NCI-H2227 (cell line): Measurements from ENCODE around the gene EFCAB11.

ENCODE experiments used
- DNase-seq: peaks from one replicate; lab custom pipeline; 2025; ENCODE audit not compliant: unreplicated experiment; lab: John Stamatoyannopoulos, UW

Gene EFCAB11

DNA sequence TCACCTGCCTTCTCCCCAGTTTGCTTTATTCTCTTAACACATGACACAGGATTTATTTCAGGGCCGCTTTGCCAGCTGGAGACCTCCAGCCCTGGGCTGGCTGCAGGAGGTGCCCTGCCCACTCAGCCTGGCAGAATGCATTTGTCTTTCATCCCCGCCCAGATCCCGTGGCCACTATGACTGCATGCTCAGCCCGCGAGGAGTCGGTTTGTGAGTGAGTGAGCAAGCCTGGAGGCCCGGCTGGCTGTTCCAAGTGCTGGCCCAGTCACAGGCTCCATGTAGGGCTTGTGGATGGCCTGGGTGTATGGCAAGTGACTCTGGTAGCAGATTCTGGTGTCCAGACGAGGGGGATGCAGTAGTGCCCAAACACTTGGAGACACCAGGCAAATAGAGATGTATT, 3.3 kb upstream of the EFCAB11 start:
- DNase-seq, result no peak

DNA sequence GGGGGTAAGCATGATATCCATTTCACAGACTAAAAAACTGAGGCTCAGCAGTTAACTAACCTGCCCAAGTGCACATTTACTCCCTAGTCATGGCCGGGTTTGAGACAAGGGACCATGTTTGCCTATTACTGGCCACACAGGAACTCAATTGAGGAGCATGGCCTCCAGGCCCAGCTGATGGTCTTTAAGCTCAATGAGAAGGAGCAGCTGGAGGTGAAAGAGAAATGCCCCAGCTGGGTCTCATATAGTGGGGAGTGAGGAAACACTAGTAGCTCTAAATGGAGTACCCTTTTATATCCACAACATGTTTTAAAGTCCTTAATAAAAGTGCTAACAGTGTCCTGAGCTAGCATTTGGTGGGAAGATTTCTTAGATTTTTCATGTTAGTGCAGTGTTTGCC, 2.8 kb upstream of the EFCAB11 start:
- no peak for DNase-seq

DNA sequence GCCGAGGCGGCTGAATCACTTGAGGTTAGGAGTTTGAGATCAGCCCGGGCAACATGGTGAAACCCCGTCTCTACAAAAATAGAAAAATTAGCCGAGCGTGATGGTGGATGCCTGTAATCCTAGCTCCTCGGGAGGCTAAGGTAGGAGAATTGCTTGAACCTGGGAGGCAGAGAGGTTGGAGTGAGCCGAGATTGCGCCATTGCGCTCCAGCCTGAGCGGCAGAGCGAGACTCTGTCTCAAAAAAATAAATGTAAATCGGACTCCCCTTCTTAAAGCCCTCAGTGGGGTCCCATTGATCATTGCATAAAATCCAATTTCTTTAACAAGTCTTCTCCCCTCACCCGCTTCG, 2.1 kb upstream of the EFCAB11 start:
- no peak for DNase-seq

DNA sequence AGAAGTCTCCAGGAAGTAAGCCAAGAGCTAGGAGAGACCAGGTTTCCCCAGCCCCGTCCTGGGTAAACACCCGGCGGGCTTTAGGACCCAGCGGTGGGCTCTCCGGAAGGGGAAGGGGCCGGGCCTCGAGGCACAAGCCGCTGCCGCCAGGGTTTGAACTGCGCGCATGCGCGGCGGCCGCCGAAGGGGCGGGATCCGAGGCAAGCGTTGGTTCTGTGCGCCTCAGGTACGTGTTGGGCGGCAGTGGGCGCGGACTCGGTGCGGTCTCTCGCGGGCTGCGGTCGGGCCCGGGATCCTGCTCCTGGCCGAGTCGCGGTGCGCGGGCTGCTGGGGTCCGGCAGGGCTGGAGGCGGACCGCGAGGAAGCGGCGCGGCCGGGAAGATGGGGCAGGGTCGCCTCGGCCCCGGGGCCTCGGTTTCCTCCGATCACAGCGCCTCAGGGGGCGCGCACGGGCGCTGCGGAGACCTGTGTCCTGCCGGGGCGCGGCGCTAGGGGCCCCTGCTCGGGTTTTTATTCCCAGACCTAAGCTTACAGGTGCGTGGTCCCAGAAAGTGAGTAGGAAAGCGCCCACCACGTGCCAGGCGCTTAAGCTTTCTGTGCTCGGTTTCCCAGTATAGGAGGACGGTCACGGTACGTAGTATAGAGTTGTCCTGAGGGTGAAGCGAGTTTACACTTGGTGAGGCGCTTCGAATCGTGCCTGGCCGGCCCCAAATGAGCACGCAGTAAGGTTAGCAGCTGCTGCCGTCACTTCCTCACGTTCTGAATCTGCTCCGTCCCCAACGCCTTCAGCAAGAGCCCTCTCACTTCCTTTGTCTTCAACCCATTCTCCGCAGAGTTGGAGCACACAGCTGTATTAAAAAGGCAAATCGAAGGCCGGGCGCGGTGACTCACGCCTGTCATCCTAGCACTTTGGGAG, 1.5 kb upstream of the EFCAB11 start, which contains the start of gene TDP1:
Gene TDP1, plus strand, starts transcription at position 183 of the 916 bp plus-strand sequence. CDS start 7,188 bp downstream, outside the sequence.
- peak; percentile 98 for DNase-seq

DNA sequence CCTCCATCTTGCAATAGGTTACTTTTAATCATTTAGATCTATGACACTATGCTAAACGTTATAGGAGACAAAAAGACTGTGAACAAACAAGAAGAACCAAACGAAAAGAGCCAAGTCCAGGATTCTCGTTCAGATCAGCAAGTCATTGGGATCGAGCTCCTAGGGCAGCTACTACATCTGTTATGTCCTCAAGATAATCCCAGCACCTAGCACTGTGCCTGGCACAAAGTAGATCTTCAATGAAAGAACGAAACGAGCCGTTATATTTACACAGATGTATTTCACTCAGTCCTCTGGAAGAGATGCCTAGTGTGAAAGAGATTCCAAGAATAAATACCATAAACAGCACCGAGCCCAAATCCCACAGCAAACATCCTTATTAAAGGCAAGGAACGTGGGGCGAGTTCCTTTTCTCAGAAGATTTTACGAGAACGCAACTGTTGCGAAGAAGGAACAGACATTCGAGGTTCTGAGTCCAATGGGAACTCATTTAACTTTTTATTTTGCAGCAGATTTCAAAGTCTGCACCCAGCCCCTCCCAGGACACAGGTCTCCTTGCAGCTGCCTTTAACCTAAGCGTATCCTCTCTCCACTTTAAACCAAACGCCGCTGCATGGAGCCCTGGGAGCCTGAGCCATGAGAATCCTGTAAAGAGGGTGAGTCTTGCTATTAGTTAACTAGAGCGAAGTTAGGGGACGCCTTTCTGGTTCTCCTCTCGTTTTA, 653 bp upstream of the EFCAB11 start:
- no peak for DNase-seq

DNA sequence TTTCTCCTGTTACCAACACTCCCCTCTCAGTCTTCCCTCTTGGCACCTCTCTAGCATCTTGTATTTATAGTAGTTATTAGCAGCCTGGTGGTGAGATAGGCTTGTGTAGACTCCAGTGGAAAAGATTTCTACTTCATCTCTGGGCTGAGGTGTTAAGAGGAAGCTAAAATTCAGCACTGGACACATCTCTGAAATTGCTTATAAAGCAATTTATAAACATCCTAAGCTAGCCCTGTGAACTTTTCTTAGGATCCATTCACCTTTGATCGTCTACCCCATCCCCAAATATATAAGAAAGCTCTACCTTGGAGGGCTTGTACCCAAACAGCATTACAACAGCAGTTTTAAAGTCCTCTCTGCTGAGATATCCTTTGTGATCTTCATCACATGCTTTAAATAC, 928 bp downstream of the EFCAB11 start:
- DNase-seq, result no peak

DNA sequence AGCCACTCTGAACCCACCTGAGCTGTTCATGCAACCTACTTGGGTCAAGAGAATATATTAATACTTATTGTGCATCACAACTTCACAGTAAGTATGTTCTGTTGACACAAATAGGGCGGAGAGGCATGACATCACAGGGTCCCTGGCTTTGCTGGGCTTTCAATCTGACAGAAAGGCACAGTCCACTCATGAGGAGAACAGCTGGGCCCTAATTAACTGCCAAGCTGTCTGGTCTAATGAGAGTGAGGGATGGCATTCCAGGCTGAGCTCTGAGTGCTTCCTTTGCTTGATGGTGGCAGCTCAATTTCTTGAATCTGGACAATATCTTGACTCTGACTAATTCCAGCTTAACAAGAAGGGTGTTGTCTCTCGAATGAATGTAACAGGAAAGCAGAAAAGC, 2.0 kb downstream of the EFCAB11 start:
- DNase-seq, result no peak

DNA sequence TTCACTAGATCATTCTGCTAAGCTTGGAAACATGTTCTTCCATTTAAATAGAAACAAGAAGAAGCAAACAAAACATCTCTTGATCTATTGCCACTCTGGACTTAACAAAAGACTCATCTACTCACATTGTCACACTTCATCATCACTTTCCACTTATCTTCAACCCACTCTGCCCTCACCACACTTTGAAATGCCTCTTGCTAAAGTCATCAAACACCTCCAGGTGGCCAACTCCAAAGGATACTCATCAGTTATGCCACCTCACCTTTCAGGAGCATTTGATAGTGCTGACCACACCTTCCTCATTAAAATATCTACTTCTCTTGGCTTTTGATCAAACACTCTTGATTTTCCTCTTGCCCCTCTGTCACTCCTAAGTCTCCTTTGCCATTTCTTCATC, 7.2 kb downstream of the EFCAB11 start:
- no peak for DNase-seq

DNA sequence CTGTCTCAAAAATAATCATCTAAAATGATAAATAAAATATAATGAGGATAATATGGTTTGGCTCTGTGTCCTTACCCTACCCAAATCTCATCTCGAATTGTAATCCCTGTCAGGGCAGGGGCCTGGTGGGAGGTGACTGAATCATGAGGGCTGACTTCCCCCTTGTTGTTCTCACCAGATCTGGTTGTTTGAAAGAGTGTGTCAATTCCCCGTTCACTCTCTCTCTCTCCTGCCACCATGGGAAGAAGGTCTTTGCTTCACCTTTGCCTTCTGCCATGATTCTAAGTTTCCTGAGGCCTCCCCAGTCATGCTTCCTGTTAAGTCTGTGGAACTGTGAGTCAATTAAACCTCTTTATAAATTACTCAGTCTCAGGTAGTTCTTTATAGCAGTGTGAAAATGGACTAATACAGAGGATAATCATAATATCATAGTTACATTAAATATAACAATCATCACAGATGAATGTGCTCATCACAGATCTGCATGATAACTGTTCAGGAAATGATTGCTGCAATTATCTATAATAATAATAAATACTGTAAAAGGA, 12.6 kb downstream of the EFCAB11 start:
- DNase-seq, result no peak

DNA sequence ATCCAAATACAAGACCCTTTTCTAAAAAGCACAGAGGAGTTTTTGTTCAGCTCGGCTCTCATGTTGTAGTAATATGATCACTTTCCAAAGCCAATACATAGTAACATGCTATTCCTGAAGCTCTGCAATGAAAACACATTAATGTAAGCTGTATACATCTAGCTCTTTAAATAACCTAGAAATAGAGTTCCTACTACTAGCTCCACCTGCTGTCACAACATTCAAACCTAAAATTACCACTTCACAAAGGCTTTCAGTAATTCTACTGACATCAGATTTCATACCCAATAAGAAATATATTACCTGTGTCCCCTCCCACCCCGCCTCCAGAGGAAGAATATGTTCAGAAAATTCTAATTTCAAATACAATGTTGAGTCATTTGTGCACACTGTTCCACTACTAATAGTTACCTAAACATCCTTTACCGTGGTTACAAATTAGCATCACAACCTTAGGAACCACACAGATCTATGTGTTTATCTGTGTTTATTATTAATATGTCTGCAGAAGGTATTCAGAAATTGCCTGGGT, 17.8 kb downstream of the EFCAB11 start:
- no peak for DNase-seq

DNA sequence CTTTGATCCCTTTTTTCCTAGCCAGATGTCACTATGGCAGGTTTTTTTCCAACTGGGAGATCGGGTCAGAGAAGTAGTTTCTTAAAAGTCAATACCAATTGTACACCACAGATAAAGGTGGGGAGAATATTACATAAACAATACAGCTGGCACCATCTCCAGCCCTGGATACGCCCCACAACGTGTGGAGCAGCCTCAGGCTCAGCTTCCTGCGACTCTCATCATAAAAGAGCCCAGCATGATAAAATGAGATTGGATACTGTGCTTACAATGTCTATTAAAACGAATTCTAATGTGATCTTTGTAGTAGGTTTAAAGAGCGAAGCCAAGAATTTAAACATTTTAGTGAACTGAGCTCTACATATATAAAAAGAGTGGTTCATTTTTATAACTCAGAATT, 21.5 kb downstream of the EFCAB11 start:
- DNase-seq, result peak; percentile 77

DNA sequence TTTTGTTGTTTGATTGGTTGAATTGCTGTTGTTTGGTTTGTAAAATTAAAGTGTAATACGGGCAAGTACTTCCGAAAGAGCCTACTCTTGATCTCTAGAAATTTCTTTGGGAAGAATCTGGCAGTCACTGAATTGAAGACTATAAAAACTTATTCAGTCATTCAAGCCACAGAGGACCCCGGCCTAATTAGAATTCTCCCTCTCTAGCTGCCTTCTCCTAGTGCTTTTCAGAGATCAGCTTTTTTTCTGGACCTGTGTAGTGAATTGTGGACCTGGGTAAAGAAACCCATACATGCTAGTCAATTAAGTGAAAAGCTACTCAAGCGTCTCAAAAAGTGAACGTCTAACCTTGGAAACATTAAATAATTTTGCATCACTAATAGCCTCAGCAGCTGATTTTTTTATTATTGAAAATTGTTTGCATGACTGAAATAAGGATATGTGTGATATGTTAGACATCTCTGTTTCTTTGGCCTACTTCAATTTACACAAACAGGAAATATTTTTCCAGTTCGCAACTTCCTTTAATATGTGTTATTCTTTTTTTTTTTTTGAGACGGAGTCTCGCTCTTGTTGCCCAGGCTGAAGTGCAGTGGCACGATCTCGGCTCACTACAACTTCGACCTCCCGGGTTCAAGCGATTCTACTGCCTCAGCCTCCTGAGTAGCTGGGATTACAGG, 27.2 kb downstream of the EFCAB11 start:
- DNase-seq, result no peak

DNA sequence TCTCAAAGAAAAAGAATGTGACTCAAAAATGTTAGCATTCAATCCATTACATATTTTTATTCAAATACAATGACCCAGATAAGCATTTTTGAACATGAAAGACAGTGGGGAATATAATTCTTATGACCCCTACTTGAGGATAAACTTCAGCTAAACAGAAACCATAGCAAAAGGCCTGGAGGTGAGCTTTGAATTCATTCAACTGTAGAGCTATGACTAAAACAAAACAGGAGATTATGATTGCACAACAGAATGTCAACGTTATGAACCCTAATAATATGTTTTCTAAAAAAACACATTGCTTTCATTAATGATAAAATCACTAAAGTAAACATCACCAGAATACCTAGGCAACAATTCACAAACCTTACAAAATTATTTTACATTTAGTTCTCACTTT, 27.8 kb downstream of the EFCAB11 start:
- no peak for DNase-seq

DNA sequence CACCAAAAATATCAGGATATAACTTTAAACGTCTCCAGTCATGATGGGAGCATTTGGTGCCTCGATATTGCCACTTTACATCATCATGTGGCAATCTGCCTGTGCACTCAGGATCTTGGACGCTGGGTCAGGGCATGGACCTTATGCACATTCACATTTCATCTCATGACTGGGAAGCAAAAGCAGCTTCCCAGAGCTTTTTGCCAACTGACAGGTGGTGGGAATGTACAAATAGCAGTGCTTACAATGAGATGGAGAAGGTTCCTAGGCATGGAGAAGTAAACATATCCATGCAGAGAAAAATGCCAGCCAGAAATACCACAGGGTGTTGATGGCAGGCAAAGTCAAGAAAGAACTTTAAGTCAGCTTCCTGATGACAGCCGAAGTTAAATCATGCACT, 30.3 kb downstream of the EFCAB11 start:
- DNase-seq, result no peak

DNA sequence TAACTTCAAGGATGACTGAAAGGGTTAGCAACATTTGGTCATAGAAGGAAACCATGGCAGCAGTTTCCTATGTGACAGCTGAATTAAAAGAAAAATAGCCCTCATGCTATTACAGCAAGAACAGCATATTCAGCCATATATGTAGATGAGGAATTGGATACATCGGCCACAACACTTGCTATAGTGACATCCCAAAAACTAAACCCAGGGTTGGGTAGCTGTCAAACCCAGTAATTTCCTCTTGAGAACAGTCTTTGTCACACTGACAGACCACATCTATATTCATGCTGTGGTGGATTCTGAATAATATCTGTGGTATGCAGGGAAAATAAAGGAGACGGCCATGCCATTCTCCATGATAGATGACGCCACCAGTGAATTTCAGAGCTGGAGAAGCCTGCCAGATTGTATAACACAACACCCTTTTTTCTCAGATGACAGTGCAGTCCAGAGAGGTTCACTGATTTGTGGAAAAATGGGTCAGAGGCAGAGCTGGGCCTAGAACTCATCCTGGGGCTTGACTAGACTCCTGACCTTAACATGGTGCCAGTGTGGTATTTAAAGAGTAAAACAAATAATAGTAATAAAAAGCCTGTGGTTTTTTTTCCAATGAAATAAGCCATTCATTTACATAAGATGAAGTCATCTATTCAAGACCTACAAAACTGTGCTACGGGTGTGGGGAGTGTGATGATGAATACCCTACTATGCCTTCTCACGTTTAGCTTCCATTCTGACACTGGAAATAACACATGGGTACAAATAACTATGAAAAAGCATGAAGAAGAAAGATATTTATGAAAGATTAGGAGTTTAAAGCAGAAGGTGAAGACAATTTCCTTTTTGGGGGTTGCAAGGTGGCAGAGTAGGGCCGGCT, 32.3 kb downstream of the EFCAB11 start:
- no peak for DNase-seq

DNA sequence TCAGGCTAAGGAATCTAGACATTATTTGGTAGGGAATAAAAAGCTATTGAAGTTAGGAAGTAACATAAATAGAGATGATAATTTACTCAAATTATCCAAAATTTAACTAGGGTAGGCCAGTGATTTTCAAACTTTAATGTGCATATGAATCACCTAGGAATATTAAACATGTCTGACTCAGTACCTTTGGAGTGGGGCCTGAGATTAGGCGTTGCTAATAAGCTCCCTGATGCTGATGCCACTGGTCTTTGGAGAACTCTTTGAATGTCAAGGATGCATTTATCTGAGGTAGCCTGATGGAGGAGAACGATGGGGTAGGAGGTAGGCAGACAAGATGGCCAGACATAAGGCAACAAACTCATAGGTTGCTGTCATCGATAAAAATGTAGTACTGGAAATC, 33.2 kb downstream of the EFCAB11 start:
- DNase-seq, result no peak

DNA sequence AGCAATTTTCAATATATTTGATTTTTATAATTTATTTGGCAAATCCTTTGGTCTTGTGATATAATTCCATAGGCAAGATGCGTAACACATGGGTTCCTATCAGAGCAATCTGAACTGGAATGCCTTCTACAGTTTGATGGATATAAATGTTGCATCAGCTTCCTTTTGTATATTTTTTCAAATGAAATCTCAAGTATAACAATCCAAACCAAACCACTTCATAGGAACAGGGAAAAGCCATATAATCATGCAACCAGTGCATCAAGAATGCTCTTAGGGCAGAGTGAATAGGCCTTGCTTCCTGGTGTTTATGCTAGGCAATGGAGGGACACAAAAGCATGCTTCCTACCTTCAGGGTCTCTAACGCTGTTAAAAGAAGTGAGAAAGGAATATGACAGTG, 34.5 kb downstream of the EFCAB11 start:
- no peak for DNase-seq

DNA sequence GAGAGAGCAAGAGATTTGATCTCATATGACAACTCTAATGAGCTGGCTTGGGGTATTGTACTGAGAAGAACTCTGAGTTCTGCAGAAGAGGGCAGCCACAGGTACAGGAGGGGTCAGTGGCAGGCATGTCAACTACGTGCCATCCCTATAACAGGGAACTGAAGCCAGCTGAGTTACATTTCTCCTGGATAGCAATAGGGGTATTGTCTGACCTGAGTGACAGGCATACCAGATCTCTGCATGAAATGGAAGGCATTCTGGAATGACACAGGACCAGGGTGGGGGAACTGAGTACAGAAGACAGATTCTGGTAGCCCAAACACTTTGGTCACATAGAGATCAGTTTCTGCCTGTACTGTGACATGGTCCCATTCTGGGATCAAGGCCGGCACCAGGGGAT, 35.8 kb downstream of the EFCAB11 start:
- no peak for DNase-seq

DNA sequence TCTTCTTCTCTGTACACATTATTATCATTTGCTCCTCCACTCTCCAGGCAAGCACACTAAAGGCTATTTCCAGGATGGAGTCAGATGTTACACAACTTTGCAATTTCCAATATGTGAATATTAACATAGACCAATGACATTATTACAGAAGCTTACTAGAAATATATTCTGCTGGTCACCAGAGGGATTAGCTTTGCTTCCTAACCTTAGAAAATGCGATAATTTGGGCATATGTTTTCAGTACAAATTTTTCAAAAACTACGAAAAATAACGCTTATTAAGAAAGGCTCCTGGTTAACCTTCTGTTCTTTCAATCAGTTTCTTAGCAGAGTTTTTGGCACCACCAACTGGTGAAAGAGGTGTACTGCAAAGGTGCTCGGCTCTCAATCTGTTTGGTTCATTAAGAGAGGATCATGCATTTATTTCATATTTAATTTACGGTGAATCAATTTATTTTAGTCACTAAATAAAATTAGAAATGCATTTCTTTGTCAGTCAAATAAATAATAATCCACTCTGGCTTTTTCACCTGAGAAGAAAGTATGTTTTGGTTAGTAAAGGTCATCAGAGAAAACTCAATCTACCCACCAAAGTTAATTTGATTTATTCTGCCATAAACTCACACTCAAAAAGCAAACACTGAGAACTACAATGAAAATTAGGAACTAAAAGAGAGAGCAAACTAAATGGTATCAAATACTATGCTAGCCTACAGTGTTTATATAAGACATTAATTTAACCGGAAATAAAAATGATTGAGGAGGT, 39.2 kb downstream of the EFCAB11 start:
- peak; percentile 77 for DNase-seq
